ENCODE results near the gene CFDP1.

DNA sequence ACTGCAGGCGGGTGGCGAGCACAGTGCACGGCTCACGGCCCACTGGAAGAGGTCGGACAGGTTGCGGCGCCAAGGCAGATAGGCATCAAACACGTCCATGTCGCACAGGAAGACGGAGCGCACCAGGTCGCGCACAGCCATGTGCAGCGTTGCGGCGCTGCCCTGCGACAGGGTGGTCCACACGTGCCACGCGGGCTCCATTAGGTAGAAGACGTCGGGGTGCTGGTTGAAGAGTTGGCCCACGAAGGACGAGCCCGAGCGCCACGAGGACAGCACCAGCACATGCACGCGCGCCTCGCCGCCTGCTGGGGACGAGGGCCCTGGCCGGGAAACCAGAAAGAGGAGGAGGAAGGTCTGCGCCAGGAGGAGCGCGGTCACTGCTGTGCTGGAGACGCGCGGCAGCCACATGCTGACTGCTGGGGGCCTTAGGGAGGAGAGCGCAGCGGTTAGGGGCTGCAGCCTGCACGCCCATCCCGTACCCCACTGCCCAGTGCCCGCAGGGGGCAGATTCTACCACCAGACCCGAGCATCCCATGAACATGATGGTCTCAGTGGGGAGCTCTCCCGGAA, 46.2 kb upstream of the CFDP1 start:
- TF ChIP-seq, protein P1, sequence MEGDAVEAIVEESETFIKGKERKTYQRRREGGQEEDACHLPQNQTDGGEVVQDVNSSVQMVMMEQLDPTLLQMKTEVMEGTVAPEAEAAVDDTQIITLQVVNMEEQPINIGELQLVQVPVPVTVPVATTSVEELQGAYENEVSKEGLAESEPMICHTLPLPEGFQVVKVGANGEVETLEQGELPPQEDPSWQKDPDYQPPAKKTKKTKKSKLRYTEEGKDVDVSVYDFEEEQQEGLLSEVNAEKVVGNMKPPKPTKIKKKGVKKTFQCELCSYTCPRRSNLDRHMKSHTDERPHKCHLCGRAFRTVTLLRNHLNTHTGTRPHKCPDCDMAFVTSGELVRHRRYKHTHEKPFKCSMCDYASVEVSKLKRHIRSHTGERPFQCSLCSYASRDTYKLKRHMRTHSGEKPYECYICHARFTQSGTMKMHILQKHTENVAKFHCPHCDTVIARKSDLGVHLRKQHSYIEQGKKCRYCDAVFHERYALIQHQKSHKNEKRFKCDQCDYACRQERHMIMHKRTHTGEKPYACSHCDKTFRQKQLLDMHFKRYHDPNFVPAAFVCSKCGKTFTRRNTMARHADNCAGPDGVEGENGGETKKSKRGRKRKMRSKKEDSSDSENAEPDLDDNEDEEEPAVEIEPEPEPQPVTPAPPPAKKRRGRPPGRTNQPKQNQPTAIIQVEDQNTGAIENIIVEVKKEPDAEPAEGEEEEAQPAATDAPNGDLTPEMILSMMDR (IDR thresholded peaks at IDR 0.05): no peak
- no peak for TF ChIP-seq RFX5 (IDR thresholded peaks at IDR 0.05)
